Measurements from ENCODE around the gene P2RY2. TPM values are rescaled to one million over a fixed set of nuclear protein-coding genes. Genes with fewer than 3 reads are reported as not detected.
A peak's percentile ranks its signal among the peaks of the same experiment; 100 is the strongest.

Gene P2RY2
- total RNA-seq, 1 experiment from 2014 or later: 22.5 TPM

- no TSS peak for BruUV-seq (replicated peaks)
- Histone ChIP-seq H4K20me1 (ENCODE audit: insufficient read depth) (no peaks in the 10 kb centered on the region), H3K36me3 (ENCODE audit: low read depth) (no peaks in the 10 kb centered on the region), H3K9me2 (ENCODE audit: insufficient read depth) (no peaks in the 10 kb centered on the region), H3K9me3 (ENCODE audit: insufficient read depth, low read depth) (no peaks in the 10 kb centered on the region), H3F3A (ENCODE audit: insufficient read depth, low read depth) (peaks cover 55% of the 10 kb centered on the region), H3K27ac (peak overlapping the region; percentile 17), H2AFZ (no peak overlapping the region), H3K4me3 (no peak overlapping the region), H3K27me3 (ENCODE audit: insufficient read depth, low read depth) (no peaks in the 10 kb centered on the region), H3K79me2 (ENCODE audit: low read depth) (no peaks in the 10 kb centered on the region), H3K4me1 (replicated peaks; ENCODE audit: insufficient read depth) (peaks cover 76% of the 10 kb centered on the region), H3K4me2 (peak overlapping the region; percentile 69)
- ChIA-PET POLR2A (ENCODE audit: unreplicated experiment) (interaction anchor here (0.6 kb wide), 2 partner anchors 21 to 26 kb away, joined by 3 read pairs; no protein-coding TSS in a partner anchor), CTCF (interaction anchor here (1.0 kb wide), 1 partner anchor 30 kb away, joined by 4 read pairs; the partner anchor contains the start of gene P2RY2)
- TF ChIP-seq CTCF (conservative IDR thresholded peaks at IDR 0.05) (no peak), EZH2 (IDR thresholded peaks at IDR 0.05; ENCODE audit: low read depth) (no peak)
- intact Hi-C loops (cut with micrococcal nuclease; ENCODE audit: unreplicated experiment): loop anchor here (2.0 kb wide), 1 partner anchor 13 kb away; no protein-coding TSS in a partner anchor
- DNase-seq: peak in 1 of 2 experiments; percentile 55
These were observed 30.2 kb upstream of the P2RY2 start for GRCh38 chr11:73187854-73188253.

GRCh38 chr11:73188301-73188700 is 29.8 kb upstream of the P2RY2 start:
- Histone ChIP-seq H4K20me1 (ENCODE audit: insufficient read depth) (no peaks in the 10 kb centered on the region), H2AFZ (no peak overlapping the region), H3K9me2 (ENCODE audit: insufficient read depth) (no peaks in the 10 kb centered on the region), H3F3A (ENCODE audit: insufficient read depth, low read depth) (peaks cover 59% of the 10 kb centered on the region), H3K36me3 (ENCODE audit: low read depth) (no peaks in the 10 kb centered on the region), H3K9me3 (ENCODE audit: insufficient read depth, low read depth) (no peaks in the 10 kb centered on the region), H3K4me3 (no peak overlapping the region), H3K79me2 (ENCODE audit: low read depth) (no peaks in the 10 kb centered on the region), H3K4me2 (peak overlapping the region; percentile 69), H3K4me1 (replicated peaks; ENCODE audit: insufficient read depth) (peaks cover 81% of the 10 kb centered on the region), H3K27ac (peak overlapping the region; percentile 17), H3K27me3 (ENCODE audit: insufficient read depth, low read depth) (no peaks in the 10 kb centered on the region)
- POLR2A ChIA-PET (ENCODE audit: unreplicated experiment): interaction anchor here (0.6 kb wide), 1 partner anchor 21 kb away, joined by 3 read pairs; no protein-coding TSS in a partner anchor
- BruUV-seq (replicated peaks): no TSS peak
- TF ChIP-seq EZH2 (IDR thresholded peaks at IDR 0.05; ENCODE audit: low read depth): no peak
- no peak for TF ChIP-seq CTCF (conservative IDR thresholded peaks at IDR 0.05)
- intact Hi-C loops (cut with micrococcal nuclease; ENCODE audit: unreplicated experiment): no loop called here
- CTCF ChIA-PET: interaction anchor here (0.8 to 1.0 kb wide), 2 partner anchors 14 to 29 kb away, joined by 4 to 5 read pairs; partner anchors contain the start of gene P2RY2
- DNase-seq: no peak

GRCh38 chr11:73189315-73189714 is 28.8 kb upstream of the P2RY2 start:
- Histone ChIP-seq H2AFZ (no peak overlapping the region), H3K36me3 (ENCODE audit: low read depth) (no peaks in the 10 kb centered on the region), H3K4me3 (no peak overlapping the region), H3K4me2 (no peak overlapping the region), H3K27me3 (ENCODE audit: insufficient read depth, low read depth) (no peaks in the 10 kb centered on the region), H3K4me1 (replicated peaks; ENCODE audit: insufficient read depth) (peaks cover 89% of the 10 kb centered on the region), H3K79me2 (ENCODE audit: low read depth) (no peaks in the 10 kb centered on the region), H4K20me1 (ENCODE audit: insufficient read depth) (no peaks in the 10 kb centered on the region), H3K27ac (no peak overlapping the region), H3K9me2 (ENCODE audit: insufficient read depth) (no peaks in the 10 kb centered on the region), H3K9me3 (ENCODE audit: insufficient read depth, low read depth) (no peaks in the 10 kb centered on the region), H3F3A (ENCODE audit: insufficient read depth, low read depth) (peaks cover 62% of the 10 kb centered on the region)
- DNase-seq: no peak
- TF ChIP-seq CTCF (conservative IDR thresholded peaks at IDR 0.05) (no peak), EZH2 (IDR thresholded peaks at IDR 0.05; ENCODE audit: low read depth) (no peak)
- POLR2A ChIA-PET (ENCODE audit: unreplicated experiment): interaction anchor here (0.6 kb wide), 1 partner anchor 486 kb away, joined by 7 read pairs; no protein-coding TSS in a partner anchor
- no TSS peak for BruUV-seq (replicated peaks)
- CTCF ChIA-PET: interaction anchor here (0.8 kb wide), 1 partner anchor 13 kb away, joined by 5 read pairs; no protein-coding TSS in a partner anchor
- intact Hi-C loops (cut with micrococcal nuclease; ENCODE audit: unreplicated experiment): no loop called here

Measured in PC-9 (cell line).